Erythroblast (primary cell): ENCODE measurements around the gene MLST8.

Source experiments
- DNase-seq, 2 experiments: peaks; one replicate each; lab custom pipeline; 2025; lab: John Stamatoyannopoulos, UW
- GATA1 ChIP-seq: IDR thresholded peaks from 2 replicates; pipeline ENCODE4 v1.6.1; 2011; ENCODE audit warnings: low read depth, mild to moderate bottlenecking, control low read depth, low read length, moderate library complexity
- POLR2A ChIP-seq: IDR thresholded peaks from 2 replicates; pipeline ENCODE4 v1.6.1; 2011; ENCODE audit warnings: mild to moderate bottlenecking, low read length

The MLST8 gene

DNA sequence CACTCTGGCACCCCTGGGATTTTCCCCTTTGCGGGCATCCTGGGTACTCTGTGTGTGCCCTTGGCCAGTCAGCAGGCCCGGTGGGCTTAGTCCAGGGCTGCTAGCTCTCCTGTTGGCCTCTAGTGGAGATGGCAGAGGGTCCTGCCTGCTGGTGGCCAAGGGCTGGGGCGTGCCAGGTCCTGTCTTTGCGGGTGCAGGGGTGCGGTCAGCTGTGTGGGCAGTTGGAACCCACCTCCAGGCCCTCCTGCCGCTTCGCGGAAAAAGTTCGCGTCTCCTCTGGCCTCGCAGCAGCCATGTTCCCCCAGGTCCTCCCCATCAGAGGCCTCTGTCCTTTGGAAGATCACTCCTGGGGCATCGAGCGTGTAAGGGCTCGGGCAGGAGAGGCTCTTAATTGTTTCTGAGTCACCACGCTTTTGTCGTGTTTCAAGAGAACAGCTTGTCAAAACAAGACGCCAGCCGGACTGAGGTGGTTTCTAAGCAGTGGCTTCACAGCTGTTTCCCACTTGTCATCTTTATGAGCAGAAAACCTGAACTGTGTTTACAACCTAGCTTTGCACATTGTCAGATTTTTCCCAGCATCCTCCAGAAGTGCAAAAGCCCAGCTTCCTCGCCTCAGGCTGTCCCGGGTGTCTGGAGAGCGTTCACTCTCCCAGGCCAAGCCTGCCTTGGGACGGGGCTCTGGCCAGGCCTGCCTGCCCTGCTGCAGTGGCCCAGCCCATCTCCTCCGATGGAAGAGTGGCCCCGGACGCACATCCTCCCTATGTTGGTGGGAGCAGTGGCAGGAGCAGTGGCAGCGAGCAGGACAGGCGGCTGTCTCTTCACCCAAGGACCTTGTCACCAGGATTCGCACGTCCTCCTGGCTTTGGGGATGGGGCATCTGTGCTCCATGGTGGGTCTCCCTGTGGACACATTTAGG, 26.0 kb downstream of the MLST8 start:
- TF ChIP-seq GATA1 (no peak), POLR2A (no peak)

DNA sequence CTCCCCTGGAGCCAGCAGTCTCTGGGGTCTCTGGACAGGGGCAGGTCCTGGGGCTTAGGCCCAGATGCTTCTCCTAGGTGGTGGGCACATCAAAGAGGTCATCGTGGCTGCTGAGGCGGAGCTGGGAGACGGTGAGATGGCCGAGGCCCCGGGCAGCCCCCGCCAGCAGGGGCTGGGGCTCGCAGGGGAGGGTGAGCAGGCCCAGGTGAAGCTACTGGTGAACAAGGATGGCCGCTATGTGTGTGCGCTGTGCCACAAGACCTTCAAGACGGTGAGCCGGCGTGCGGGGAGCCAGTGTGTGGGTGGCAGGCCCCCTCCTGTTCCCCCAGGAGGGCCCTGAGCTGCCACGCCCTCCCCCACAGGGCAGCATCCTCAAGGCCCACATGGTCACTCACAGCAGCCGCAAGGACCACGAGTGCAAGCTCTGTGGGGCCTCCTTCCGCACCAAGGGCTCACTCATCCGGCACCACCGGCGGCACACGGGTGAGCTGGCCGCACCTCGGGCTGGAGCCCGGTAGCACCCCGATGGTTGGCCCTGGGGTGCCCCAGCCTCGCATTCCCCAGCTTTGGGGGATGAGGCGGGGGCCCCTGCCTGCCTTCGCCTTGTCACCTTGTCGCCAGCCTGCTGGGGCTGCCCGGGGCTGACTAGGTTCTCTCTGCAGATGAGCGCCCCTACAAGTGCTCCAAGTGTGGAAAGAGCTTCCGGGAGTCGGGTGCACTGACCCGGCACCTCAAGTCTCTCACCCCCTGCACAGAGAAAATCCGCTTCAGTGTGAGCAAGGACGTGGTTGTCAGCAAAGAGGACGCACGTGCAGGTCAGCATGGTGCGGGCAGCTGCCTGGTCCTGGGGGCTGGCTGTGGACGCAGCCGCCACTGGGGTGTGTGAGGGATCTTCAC, 27.1 kb downstream of the MLST8 start:
- DNase-seq: no peak
- no peak for TF ChIP-seq POLR2A
- no peak for TF ChIP-seq GATA1

More for the DNA sequence above, 26.0 kb downstream of the MLST8 start:
- DNase-seq: no peak

DNA sequence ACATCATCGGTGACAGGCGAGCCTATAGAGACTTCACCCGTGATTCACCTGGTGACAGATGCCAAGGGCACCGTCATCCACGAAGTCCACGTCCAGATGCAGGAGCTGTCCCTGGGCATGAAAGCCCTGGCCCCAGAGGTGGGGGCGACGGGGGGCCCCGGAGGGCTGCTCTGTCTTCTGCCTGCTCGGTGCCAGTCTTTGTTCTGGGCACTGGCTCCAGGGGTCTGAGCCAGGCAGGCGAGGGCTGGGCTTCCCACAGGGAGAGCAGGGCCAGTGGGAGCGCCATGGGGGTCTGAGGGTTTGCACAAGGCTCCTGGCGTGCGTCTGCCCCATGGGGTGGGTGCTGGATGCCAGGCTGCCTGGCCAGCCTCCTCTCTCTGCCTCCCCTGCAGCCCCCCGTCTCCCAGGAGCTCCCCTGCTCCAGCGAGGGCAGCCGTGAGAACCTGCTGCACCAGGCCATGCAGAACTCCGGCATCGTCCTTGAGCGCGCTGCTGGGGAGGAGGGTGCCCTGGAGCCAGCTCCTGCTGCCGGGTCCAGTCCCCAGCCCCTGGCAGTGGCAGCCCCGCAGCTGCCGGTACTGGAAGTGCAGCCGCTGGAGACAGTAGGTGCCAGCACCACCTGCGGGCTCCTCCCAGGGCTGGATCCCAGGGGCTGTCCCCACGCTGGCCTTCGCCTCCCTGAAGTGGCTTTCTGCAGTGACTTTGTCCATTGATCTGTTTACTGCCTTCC, 28.0 kb downstream of the MLST8 start:
- TF ChIP-seq GATA1 (no peak), POLR2A (no peak)
- no peak for DNase-seq

DNA sequence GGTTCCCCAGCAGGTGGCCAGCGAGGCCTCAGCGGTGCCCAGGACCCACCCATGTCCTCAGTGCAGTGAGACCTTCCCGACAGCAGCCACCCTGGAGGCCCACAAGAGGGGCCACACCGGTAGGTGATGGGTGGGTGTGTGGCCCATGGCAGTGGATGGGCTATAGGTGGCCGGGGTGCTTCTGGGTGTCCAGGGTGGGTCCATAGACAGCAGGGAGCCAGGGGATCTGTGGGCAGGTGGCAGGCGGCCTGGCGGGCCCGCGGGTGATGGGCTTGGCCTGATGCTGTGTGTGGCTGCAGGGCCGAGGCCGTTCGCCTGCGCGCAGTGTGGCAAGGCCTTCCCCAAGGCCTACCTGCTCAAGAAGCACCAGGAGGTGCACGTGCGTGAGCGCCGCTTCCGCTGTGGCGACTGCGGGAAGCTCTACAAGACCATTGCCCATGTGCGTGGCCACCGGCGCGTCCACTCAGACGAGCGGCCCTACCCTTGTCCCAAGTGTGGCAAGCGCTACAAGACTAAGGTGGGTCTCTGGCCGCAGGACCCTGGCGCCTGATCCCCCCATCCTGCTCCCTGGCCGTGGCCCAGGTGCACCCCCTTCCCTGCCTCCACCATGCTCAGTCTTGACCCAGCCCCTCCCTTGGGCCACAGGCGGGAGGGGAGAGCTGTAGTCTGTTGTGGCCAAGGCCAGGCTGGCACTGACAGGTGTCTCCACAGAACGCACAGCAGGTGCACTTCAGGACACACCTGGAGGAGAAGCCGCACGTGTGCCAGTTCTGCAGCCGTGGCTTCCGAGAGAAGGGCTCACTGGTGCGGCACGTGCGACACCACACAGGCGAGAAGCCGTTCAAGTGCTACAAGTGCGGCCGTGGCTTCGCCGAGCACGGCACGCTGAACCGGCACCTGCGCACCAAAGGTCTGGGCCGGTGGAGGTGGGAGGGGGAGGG, 28.9 kb downstream of the MLST8 start:
- DNase-seq: no peak
- TF ChIP-seq GATA1 (no peak), POLR2A (no peak)

DNA sequence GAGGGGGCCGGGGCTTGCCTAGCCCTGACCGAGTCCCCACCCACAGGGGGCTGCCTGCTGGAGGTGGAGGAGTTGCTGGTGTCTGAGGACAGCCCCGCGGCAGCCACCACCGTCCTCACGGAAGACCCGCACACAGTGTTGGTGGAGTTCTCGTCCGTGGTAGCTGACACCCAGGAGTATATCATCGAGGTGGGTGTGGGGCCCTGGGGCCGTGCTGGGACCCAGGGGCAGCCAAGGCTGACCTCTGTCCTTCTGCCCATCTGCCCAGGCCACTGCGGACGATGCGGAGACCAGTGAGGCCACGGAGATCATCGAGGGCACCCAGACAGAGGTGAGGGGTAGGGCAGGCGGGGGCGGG, 29.5 kb downstream of the MLST8 start:
- no peak for DNase-seq
- TF ChIP-seq POLR2A (no peak), GATA1 (no peak)

DNA sequence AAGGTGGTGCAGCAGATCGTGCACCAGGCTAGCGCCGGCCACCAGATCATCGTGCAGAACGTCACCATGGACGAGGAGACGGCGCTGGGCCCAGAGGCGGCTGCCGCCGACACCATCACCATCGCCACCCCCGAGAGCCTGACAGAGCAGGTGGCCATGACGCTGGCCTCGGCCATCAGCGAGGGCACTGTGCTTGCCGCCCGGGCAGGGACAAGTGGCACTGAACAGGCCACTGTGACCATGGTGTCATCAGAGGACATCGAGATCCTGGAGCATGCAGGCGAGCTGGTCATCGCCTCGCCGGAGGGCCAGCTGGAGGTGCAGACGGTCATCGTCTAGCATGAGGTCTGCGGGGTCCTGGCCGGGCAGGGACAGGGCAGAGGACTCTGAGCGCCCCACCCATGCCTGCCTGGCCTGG, 30.0 kb downstream of the MLST8 start:
- DNase-seq: no peak
- TF ChIP-seq POLR2A: no peak
- no peak for TF ChIP-seq GATA1

DNA sequence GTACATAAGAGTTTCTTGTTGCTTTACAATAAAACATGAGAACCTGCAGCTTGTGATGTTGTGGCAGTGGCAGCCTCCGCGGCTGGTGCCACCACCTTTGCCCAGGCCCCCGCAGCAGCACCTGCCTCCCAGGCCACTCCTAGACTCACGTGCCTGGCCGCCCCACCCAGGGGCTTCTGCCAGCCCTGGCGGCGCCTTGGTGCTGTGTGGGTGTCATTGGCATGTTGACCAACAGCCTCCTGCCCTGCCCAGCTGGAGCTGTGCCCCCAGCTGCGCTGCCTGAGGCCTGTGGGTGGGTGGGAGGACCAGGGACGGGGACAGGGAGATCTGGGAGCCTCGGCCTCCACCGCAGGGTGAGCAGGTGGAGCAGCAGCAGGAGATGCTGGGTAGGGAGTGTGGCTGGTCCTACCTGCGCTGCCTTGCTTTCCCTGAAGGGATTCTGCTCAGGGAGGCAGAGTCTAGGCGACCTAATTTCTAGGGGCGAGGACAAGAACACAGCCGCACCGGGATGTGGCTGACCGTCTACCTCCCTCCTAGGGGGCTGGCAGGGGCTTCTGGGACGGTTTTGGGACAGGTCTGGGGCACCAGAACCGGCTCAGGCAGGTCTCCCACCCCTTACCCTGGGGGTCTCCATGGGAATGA, 30.6 kb downstream of the MLST8 start:
- no peak for TF ChIP-seq POLR2A
- no peak for TF ChIP-seq GATA1
- no peak for DNase-seq

DNA sequence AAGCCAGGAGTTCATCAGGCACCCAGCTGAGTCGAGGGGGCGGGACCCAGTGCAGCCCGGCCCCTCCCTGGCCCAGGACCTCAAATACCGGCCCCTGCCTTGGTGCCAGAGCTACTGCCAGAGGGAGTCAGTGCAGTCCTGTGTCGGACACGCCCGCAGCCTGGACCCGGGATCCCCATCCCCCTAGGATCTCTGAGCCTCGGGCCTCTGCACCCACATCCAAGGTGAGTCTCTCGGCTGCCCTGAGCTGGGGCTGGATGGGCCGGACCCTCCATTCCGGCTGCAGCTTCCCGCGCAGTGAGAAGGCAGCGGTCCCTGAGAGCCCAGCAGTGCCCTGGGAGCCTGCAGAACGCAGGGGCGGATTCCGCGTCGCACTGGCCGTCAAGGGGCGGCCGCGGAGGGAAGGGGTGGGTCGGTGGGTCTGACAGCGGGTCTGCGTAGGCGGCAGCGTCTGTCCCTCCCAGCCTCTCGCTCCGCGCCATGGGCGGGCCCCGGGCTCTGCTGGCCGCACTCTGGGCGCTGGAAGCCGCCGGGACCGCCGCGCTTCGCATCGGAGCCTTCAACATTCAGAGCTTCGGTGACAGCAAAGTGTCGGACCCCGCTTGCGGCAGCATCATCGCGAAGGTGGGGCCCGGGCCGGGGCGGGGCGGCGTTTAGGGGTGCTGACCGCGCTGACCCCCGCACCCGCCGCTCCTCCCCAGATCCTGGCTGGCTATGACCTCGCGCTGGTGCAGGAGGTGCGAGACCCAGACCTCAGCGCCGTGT, 31.3 kb downstream of the MLST8 start, which contains the start of gene DNASE1L2:
TSS of gene DNASE1L2 (plus strand) at position 108 of the 765 bp plus-strand sequence. CDS start at position 481, 373 bp downstream.
- no peak for DNase-seq
- TF ChIP-seq GATA1: no peak

DNA sequence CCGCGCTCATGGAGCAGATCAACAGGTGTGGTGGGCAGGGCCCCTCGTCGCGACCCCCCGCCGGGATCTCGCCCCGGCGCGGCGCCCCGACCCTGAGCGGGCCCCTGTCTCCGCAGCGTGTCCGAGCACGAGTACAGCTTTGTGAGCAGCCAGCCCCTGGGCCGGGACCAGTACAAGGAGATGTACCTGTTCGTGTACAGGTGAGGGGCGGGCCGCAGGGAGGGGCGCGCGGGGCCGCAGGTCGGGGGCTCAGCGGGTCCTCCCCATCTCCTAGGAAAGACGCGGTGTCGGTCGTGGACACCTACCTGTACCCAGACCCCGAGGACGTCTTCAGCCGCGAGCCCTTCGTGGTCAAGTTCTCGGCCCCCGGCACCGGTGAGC, 31.8 kb downstream of the MLST8 start:
- TF ChIP-seq POLR2A: no peak
- no peak for TF ChIP-seq GATA1

DNA sequence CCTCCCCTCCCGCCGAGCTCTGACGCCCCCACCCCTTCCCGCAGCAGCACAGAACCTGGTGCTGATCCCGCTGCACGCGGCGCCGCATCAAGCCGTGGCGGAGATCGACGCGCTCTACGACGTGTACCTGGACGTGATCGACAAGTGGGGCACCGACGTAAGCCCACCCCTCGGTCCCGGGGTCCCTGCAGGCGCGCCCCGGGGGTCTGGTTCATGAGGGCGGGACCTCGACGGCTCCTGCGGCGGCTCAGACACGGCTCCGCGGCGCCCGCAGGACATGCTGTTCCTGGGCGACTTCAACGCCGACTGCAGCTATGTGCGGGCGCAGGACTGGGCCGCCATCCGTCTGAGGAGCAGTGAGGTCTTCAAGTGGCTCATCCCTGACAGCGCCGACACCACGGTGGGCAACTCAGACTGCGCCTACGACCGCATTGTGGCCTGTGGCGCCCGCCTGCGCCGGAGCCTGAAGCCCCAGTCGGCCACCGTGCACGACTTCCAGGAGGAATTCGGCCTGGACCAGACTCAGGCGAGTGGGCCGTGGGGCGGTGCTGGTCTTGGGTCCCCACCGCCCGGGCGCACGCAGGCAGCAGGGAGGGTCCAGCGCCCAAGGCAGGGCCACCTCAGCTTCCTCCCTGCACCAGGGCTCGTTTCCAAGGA, 32.4 kb downstream of the MLST8 start:
- TF ChIP-seq GATA1 (no peak), POLR2A (no peak)
- DNase-seq: no peak

More for the DNA sequence above, 31.8 kb downstream of the MLST8 start:
- DNase-seq: no peak
